Esophagus (tissue), 2 donors: ENCODE results near the gene IGF2BP1. TPM values are rescaled to one million over a fixed set of nuclear protein-coding genes. Genes with fewer than 3 reads are reported as not detected.

Experiments
- H3K27ac ChIP-seq, 2 donors: one replicate each; pipeline ENCODE4 v1.5.1; 2013; ENCODE audit warnings: low read depth in 2 of 2, mild to moderate bottlenecking in 2 of 2, inconsistent platforms in 1 of 2, low read length in 1 of 2, moderate library complexity in 1 of 2
- H3K27me3 ChIP-seq, 2 donors: one replicate each; pipeline ENCODE4 v1.6.1; 2013; ENCODE audit warnings: low read length in 2 of 2, control low read depth in 1 of 2, mild to moderate bottlenecking in 1 of 2; ENCODE audit not compliant: insufficient read depth in 2 of 2, control insufficient read depth in 1 of 2
- H3K36me3 ChIP-seq, 2 donors: one replicate each; pipeline ENCODE4 v1.6.1; 2013; ENCODE audit warnings: low read length in 1 of 2; ENCODE audit not compliant: control insufficient read depth in 2 of 2, insufficient read depth in 2 of 2
- H3K4me1 ChIP-seq, 2 donors: one replicate each; pipeline ENCODE4 v1.6.1; 2013; ENCODE audit warnings: low read length in 1 of 2; ENCODE audit not compliant: control insufficient read depth in 2 of 2, insufficient read depth in 2 of 2
- H3K4me3 ChIP-seq, 2 donors: one replicate each; pipeline ENCODE4 v1.5.1; 2013; ENCODE audit warnings: low read length in 2 of 2, mild to moderate bottlenecking in 2 of 2, low read depth in 1 of 2, moderate library complexity in 1 of 2
- H3K9me3 ChIP-seq, 2 donors: one replicate each; pipeline ENCODE4 v1.6.1; 2013; ENCODE audit warnings: mild to moderate bottlenecking in 2 of 2, low read depth in 1 of 2, low read length in 1 of 2, moderate library complexity in 1 of 2; ENCODE audit not compliant: control insufficient read depth in 2 of 2, insufficient read depth in 1 of 2
- WGBS, 2 donors: extraction: QIAGEN DNeasy Blood & Tissue Kit; methylation state at CpG; one replicate each; pipeline ENCODE4 v1.1.7; 2013; 5-methylcytosine and 5-hydroxymethylcytosine counted together
- polyA plus RNA-seq, 2 donors: library from polyadenylated mRNA; stranded (reverse); fragments of 200-250 nt; gene quantifications; one replicate each; pipeline ENCODE4 v1.2.3, GENCODE V29; 2013
- donor health status: healthy with polysubstance abuse.
- donor health status: Bipolar disorder and iron deficiency.

IGF2BP1 gene
- polyA plus RNA-seq, 2 donors, result 0.01 TPM; not detected in 1

- Histone ChIP-seq H3K27me3 (no peaks in the 10 kb centered on the region), H3K4me1 (no peaks in the 10 kb centered on the region), H3K36me3 (no peaks in the 10 kb centered on the region), H3K27ac (no peak overlapping the region), H3K4me3 (no peak overlapping the region), H3K9me3 (no peaks in the 10 kb centered on the region)
- WGBS, 2 donors, result 77 to 82% methylated on average over 11 of the region's 11 CpGs
Observed at GRCh38 chr17:49049265-49049664, 52.1 kb downstream of the IGF2BP1 start.

DNA sequence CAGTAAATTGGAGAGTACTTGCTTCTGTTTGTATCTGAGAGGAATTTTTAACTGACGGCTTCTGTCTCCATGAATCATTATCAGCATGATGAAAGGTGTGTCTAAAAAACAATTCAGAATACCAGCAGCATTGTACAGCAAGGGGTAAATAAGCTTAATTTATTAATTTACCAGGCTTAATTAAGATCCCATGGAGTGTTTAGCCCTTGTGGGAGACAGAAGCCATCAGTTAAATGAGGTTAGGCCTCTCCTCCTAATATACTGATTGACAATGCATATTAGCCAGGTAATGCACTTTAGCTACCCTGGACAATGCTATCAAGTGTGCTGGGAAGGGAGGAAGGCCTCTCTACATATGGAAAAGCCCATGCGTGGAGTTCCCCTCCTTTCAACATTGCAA lies 53.4 kb downstream of the IGF2BP1 start:
- peaks cover 0 to 3% of the 10 kb centered on the region in 2 donors for H3K27me3 ChIP-seq
- no peak overlapping the region for H3K27ac ChIP-seq
- no peak overlapping the region for H3K4me3 ChIP-seq
- H3K36me3 ChIP-seq, result no peaks in the 10 kb centered on the region
- no peaks in the 10 kb centered on the region for H3K9me3 ChIP-seq
- 92 to 96% methylated on average over 2 of the region's 2 CpGs for WGBS, 2 donors
- H3K4me1 ChIP-seq, result no peaks in the 10 kb centered on the region

DNA sequence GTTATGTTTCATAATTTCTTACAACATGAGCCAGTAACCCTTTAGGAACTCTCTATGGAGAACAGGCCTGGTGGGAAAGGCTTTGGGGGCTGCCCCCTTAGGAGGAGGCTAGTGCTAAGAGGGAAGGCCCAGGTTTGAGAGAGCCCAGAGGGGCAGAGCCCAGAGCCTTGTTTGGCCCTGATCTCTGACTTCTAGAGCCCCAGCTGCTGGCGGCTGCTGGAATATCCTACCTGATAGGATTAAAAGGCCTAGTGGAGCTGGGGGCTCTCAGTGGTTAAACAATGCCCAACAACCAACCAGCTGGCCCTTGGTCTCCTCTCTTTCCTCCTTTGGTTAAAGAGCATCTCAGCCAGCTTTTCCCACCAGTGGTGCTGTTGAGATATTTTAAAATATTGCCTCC lies 54.1 kb downstream of the IGF2BP1 start:
- H3K4me1 ChIP-seq, result no peaks in the 10 kb centered on the region
- no peaks in the 10 kb centered on the region for H3K9me3 ChIP-seq
- H3K27me3 ChIP-seq, result peaks cover 0 to 3% of the 10 kb centered on the region in 2 donors
- H3K4me3 ChIP-seq, result no peak overlapping the region
- H3K27ac ChIP-seq, result no peak overlapping the region
- 93 to 98% methylated on average over 1 of the region's 1 CpG for WGBS, 2 donors
- no peaks in the 10 kb centered on the region for H3K36me3 ChIP-seq

DNA sequence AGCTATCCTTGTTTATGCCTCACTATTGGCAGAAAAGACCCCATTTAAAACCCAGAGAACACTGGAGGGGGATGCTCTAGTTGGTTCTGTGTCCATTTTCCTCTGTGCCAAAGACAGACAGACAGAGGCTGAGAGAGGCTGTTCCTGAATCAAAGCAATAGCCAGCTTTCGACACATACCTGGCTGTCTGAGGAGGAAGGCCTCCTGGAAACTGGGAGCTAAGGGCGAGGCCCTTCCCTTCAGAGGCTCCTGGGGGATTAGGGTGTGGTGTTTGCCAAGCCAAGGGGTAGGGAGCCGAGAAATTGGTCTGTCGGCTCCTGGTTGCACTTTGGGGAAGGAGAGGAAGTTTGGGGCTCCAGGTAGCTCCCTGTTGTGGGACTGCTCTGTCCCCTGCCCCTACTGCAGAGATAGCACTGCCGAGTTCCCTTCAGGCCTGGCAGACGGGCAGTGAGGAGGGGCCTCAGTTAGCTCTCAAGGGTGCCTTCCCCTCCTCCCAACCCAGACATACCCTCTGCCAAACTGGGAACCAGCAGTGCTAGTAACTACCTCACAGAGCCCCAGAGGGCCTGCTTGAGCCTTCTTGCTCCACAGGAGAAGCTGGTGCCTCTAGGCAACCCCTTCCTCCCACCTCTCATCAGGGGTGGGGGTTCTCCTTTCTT lies 56.1 kb downstream of the IGF2BP1 start:
- Histone ChIP-seq H3K27ac (no peak overlapping the region), H3K9me3 (no peaks in the 10 kb centered on the region), H3K36me3 (no peaks in the 10 kb centered on the region), H3K27me3 (peaks cover 0 to 3% of the 10 kb centered on the region in 2 donors), H3K4me1 (no peaks in the 10 kb centered on the region), H3K4me3 (no peak overlapping the region)
- WGBS, 2 donors, result 60 to 62% methylated on average over 6 of the region's 6 CpGs

GRCh38 chr17:49054342-49055092 lies 57.3 kb downstream of the IGF2BP1 start:
- H3K27ac ChIP-seq, result no peak overlapping the region
- no peak overlapping the region for H3K4me3 ChIP-seq
- no peaks in the 10 kb centered on the region for H3K4me1 ChIP-seq
- H3K9me3 ChIP-seq, result no peaks in the 10 kb centered on the region
- WGBS, 2 donors, result 76 to 81% methylated on average over 6 of the region's 6 CpGs
- H3K27me3 ChIP-seq, result peaks cover 0 to 3% of the 10 kb centered on the region in 2 donors
- H3K36me3 ChIP-seq, result no peaks in the 10 kb centered on the region

DNA sequence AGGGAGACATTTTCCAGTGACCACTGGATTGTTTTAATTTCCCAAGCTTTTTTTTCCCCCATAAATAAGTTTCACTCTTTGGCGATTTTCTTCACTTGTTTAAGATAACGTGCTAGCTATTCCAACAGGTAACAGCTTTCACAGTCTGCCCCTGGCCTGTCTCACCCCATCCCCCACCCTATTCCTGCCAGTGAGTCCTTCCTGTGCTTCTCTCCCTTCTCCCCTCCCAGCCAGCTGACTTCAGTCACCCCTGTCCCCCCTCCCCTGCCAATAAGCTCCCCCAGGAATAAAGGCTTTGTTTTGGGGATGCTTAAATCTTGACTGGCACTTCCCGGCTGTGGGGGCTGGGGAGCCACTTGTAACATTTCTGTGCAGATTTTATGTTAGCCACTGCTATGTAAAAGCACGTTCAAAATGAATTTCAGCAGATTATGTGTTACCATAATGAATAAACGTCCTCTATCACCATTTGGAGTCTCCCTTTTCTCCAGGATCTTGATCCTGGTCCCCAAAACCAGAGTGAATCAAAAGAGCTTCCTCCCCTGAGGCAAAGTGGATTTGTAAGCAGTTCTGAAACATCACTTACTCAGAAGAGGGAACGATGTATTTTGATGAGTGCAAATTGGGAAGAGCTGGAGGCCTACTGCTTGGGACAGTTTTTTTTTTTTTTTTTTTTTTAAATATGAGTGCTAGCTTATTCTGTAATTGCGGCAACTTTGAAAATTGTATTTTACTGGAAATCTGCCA lies 58.2 kb downstream of the IGF2BP1 start:
- 63 to 68% methylated on average over 7 of the region's 7 CpGs for WGBS, 2 donors
- Histone ChIP-seq H3K27me3 (peaks cover 0 to 3% of the 10 kb centered on the region in 2 donors), H3K9me3 (no peaks in the 10 kb centered on the region), H3K36me3 (no peaks in the 10 kb centered on the region), H3K4me3 (no peak overlapping the region), H3K4me1 (no peaks in the 10 kb centered on the region), H3K27ac (no peak overlapping the region)

- Histone ChIP-seq H3K4me1 (no peaks in the 10 kb centered on the region), H3K27me3 (no peaks in the 10 kb centered on the region), H3K27ac (no peak overlapping the region), H3K36me3 (no peaks in the 10 kb centered on the region), H3K4me3 (no peak overlapping the region), H3K9me3 (no peaks in the 10 kb centered on the region)
- 57 to 62% methylated on average over 7 of the region's 7 CpGs for WGBS, 2 donors
Observed at GRCh38 chr17:49061524-49061943, 64.3 kb downstream of the IGF2BP1 start.

DNA sequence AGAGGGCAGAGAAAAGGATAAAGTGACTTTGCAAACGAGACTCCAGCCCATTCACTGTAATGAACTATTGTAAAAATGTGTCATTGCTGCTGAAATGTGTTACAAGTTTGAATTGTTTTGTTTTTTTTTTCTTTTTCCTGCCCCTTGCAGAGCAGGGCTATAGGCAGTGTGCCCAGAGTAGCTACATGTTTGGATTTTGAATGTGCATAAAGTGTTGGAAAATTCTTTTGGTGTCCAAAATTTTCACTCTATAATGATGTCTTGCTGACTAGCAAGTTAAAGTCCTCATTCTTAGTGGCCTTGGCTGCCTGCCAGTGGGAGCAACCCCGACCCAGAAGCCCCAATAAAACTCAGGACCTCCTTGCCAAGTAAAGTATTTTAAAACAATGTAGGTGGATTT lies 66.5 kb downstream of the IGF2BP1 start:
- 13 to 20% methylated on average over 2 of the region's 2 CpGs for WGBS, 2 donors
- no peaks in the 10 kb centered on the region for H3K36me3 ChIP-seq
- no peaks in the 10 kb centered on the region for H3K27me3 ChIP-seq
- no peak overlapping the region for H3K27ac ChIP-seq
- no peaks in the 10 kb centered on the region for H3K9me3 ChIP-seq
- H3K4me3 ChIP-seq, result no peak overlapping the region
- H3K4me1 ChIP-seq, result no peaks in the 10 kb centered on the region

DNA sequence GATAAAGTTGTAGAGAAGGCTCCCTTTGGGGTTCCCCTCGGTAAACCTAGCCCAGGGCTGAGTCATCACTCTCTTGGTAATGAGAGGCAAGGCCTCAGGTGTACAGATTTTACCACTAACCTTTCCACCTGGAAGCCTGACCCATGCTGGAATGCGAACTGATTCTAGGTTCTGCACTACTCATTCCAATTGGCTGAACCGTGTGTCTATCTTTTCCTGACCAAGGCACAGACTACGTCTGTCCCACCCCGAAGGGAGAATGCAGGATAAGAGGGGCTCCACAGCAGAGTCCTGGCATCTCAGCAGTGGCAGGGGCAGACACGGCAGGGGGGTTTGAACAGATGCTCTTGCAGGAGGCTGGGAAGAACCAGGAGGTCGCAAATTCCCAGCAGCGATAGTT lies 70.0 kb downstream of the IGF2BP1 start:
- no peaks in the 10 kb centered on the region for H3K36me3 ChIP-seq
- H3K4me3 ChIP-seq, result no peak overlapping the region
- 79 to 83% methylated on average over 8 of the region's 8 CpGs for WGBS, 2 donors
- no peaks in the 10 kb centered on the region for H3K4me1 ChIP-seq
- no peaks in the 10 kb centered on the region for H3K9me3 ChIP-seq
- no peak overlapping the region for H3K27ac ChIP-seq
- no peaks in the 10 kb centered on the region for H3K27me3 ChIP-seq
